Epithelial cell of proximal tubule (primary cell): ENCODE data around the gene CLTB. TPM values are rescaled to one million over a fixed set of nuclear protein-coding genes. Genes with fewer than 3 reads are reported as not detected.

Experiments
- DNase-seq: peaks from one replicate; pipeline ENCODE4 v3.0.0-alpha.2; 2011; ENCODE audit warnings: low read depth
- H3K4me3 ChIP-seq: 2 replicates; pipeline ENCODE4 v1.5.1; 2011; ENCODE audit warnings: low read depth, mild to moderate bottlenecking, low read length
- total RNA-seq: library from RNA; depleted of rRNA; stranded (reverse); fragments of >200 nt; gene quantifications from 2 replicates; pipeline ENCODE4 v1.2.3, GENCODE V29; 2015
- TF ChIP-seq, protein P1 (sequence below): conservative IDR thresholded peaks from 2 replicates; pipeline ENCODE4 v1.5.1; 2012; ENCODE audit warnings: low read depth, mild to moderate bottlenecking, low read length

CLTB gene
- total RNA-seq, 1 donor from 2014 or later = 152 TPM

DNA sequence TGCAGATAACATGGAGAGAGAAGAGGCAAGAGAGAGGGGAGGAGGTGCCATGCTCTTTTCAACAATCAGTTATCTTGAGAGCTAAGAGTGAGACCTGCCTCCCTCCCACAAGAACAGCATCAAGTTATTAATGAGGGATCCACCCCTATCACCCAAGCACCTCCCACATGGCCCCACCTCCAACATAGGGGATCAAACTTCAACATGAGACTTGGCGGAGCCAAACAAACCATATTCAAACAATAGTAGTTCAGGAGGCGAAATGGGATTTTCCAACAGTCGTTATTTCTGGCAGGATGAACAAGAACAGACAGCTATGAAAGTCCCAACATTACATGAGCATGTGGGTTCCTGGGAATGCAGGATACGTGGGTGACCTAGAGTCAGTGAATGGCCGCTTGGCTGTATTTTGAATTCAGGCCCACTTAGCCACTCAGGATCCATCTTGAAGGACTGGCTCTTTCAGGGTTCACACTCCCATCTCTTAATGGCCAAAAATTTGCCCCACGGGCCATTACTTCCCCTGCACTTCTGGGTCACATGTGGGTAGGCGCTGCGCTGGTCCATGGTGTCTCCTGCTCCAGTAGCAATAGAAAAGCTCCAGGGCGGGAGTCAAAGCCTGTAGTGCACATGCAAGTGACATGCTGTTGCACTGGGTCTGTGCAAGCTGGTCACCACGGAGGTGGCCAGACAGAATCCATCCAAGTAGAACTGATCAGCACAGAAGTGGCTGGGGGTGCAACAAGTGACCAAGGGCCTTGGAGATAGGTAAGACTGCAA, 24.8 kb upstream of the CLTB start:
- no peak for DNase-seq
- TF ChIP-seq, protein P1, sequence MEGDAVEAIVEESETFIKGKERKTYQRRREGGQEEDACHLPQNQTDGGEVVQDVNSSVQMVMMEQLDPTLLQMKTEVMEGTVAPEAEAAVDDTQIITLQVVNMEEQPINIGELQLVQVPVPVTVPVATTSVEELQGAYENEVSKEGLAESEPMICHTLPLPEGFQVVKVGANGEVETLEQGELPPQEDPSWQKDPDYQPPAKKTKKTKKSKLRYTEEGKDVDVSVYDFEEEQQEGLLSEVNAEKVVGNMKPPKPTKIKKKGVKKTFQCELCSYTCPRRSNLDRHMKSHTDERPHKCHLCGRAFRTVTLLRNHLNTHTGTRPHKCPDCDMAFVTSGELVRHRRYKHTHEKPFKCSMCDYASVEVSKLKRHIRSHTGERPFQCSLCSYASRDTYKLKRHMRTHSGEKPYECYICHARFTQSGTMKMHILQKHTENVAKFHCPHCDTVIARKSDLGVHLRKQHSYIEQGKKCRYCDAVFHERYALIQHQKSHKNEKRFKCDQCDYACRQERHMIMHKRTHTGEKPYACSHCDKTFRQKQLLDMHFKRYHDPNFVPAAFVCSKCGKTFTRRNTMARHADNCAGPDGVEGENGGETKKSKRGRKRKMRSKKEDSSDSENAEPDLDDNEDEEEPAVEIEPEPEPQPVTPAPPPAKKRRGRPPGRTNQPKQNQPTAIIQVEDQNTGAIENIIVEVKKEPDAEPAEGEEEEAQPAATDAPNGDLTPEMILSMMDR = no peak
- no peak overlapping the region for H3K4me3 ChIP-seq

DNA sequence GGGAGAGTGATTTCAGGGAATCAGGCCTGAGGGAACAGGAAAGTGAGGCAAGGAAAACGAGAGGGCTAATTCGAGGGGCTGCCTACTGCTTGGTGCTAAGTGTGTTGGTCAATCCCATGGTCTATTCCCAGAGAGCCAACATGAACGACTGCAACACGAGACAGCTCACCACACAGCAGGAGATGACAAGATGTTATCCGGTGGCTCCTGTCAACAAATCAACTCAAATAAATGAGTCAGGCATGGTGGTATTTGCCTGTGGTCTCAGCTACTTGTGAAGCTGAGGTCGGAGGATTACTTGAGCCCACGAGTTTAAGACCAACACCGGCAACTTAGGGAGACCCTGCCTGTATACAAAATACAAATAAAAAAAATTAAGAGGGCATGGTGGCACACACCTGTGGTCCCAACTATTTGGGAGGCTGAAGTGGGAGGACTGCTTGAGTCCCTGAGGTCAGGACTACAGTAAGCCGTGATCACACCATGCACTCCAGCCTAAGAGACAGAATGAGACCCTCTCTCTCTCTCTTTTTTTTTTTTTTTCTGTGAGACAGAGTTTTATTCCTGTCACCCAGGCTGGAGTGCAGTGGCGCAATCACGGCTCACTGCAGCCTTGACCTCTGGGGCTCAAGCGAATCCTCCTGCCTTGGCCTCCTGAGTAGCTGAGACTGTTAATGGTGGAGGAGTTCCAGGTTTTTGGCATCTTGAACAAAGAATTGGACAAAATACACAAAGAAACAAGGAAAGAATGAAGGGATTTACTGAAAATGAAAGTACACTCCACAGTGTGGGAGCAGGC, 22.8 kb upstream of the CLTB start:
- H3K4me3 ChIP-seq = no peak overlapping the region
- no peak for DNase-seq
- TF ChIP-seq, protein P1 = no peak

DNA sequence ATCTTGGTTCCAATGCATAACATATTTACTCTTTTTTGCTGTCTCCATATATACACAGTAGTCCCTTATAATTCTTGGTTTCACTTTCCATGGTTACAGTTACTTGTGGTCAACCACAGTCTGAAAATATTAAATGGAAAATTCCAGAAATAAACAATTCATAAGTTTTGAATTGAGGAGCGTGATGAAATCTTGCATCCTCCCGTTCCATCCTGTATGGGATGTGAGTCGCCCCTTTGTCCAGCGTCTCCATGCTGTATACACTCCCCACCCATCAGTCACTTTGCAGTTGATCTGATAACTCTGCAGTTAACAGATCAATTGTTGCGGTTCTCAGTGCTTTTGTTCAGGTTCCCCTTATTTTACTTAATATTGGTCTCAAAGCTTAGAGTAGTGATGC, 20.3 kb upstream of the CLTB start:
- TF ChIP-seq, protein P1 = no peak
- DNase-seq = no peak
- H3K4me3 ChIP-seq = no peak overlapping the region

DNA sequence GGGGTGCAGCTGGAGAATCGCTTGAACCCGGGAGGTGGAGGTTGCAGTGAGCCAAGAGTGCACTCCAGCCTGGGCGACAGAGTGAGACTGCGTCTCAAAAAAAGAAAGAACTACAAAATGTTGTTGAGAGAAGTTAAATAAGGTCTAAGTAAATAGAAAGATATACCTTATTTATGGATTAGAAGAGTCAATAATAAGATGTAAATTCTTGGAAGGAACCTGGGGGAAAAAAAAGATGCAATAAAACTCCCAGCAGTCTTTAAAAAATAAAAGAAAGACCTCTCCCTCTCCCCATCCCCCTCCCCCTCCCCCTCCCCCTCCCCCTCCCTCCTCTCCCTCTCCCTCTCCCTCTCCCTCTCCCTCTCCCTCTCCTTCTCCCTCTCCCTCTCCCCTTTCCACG, 16.4 kb upstream of the CLTB start:
- no peak for DNase-seq
- no peak overlapping the region for H3K4me3 ChIP-seq
- TF ChIP-seq, protein P1 = no peak

DNA sequence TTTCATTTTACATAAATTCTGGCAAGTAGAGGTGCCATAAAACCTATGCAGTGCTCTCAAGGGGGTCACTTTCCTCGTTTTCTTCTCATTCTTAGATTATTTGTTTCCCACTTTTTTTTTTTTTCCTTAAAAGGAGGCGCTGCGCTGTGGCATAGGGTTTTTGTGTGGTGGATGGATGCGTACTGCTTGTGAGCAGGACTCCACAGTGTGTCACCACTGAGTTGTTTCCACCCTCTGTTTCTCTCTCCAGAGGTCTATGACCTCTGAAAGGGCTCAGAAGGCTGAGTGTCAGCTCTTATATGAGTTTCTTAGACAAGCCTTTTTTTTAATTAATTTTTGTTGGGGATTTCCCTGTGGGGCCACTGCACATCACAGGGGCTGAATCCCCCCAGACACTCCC, 13.6 kb upstream of the CLTB start:
- H3K4me3 ChIP-seq = no peak overlapping the region
- TF ChIP-seq, protein P1 = no peak
- DNase-seq = no peak

DNA sequence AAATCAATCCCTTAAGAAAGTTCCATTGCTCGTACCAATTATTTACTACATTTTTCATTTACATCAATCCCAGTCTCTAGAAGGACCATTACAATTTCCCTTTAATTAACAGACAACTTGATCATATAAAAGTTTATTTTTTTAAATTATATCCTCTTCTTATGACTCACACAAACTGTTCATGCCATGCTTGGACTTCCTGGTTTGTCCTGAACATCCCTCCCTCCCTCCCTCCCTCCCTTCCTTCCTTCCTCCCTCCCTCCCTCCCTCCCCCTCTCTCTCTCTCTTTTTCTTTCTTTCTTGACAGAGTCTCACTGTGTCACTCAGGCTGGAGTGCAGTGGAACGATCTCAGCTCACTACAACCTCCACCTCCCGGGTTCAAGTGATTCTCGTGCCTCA, 11.6 kb upstream of the CLTB start:
- TF ChIP-seq, protein P1 = no peak
- DNase-seq = no peak
- H3K4me3 ChIP-seq = no peak overlapping the region

DNA sequence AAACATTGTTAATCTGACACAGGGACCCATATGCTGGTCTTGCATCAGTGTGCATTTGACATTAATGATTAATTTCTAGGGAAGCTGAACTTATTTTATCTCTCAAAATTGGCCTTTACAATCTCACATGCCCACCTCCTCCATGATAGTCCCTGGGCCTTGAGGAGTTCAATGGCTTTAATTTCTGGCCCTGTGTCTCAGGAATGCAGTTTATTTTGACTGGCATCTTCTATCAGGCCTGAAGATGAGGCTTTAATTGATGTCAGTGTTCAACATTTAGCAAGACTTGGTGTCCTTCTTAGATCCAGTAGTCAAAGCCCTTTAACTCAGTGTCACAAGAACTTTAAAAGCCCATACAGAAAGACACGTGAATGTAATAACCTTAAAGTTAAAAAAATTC, 10.5 kb upstream of the CLTB start:
- TF ChIP-seq, protein P1 = no peak
- no peak overlapping the region for H3K4me3 ChIP-seq
- DNase-seq = no peak
